Dermis microvascular lymphatic vessel endothelial cell (primary cell): ENCODE results near the gene SLC10A3. TPM values are rescaled to one million over a fixed set of nuclear protein-coding genes. Genes with fewer than 3 reads are reported as not detected.

Experiments used
- DNase-seq, 2 donors: peaks; one replicate each; pipeline versions ENCODE4 v3.0.0 to v3.0.0-alpha.2; 2010; ENCODE audit warnings: low read depth in 2 of 2
- total RNA-seq: library from RNA; depleted of rRNA; stranded (reverse); fragments of >200 nt; gene quantifications from 2 replicates; pipeline ENCODE4 v1.2.1, GENCODE V29; 2014

Gene SLC10A3
- total RNA-seq, 1 donor from 2014 or later: 8.1 TPM

- no peak for DNase-seq
Observed at GRCh38 chrX:154440623-154441357, 49.6 kb downstream of the SLC10A3 start.

- no peak for DNase-seq
Observed at GRCh38 chrX:154439841-154440240, 50.6 kb downstream of the SLC10A3 start.

- DNase-seq: no peak
Observed at GRCh38 chrX:154437971-154438893, 52.2 kb downstream of the SLC10A3 start.

Other genes with a start within 250 kb of the SLC10A3 start
- gene OPN1MW3, start 233.0 kb downstream of the SLC10A3 start, total RNA-seq: not detected in 2 replicates
- 0.13 TPM in 1 of 2 replicates, not detected in the other for gene TEX28, start 195.5 kb downstream of the SLC10A3 start, total RNA-seq
- gene TKTL1, start 194.8 kb downstream of the SLC10A3 start, total RNA-seq: under 0.01 TPM in 1 of 2 replicates, not detected in the other
- 1,135 and 1,161 TPM in 2 replicates for gene FLNA, start 116.0 kb downstream of the SLC10A3 start, total RNA-seq
- gene EMD, start 111.3 kb downstream of the SLC10A3 start, total RNA-seq: 17.8 and 20.5 TPM in 2 replicates
- gene RPL10, start 92.3 kb downstream of the SLC10A3 start, total RNA-seq: 2,372 and 2,629 TPM in 2 replicates
- gene DNASE1L1, start 81.4 kb downstream of the SLC10A3 start, total RNA-seq: 105 and 121 TPM in 2 replicates
- gene TAFAZZIN, start 79.1 kb downstream of the SLC10A3 start, total RNA-seq: 11.9 and 14.9 TPM in 2 replicates
- 58.0 and 105 TPM in 2 replicates for gene ATP6AP1, start 62.0 kb downstream of the SLC10A3 start, total RNA-seq
- 27.0 and 43.0 TPM in 2 replicates for gene GDI1, start 53.5 kb downstream of the SLC10A3 start, total RNA-seq
- gene FAM50A, start 46.5 kb downstream of the SLC10A3 start, total RNA-seq: 43.9 and 60.2 TPM in 2 replicates
- 3.0 and 6.2 TPM in 2 replicates for gene PLXNA3, start 32.3 kb downstream of the SLC10A3 start, total RNA-seq
- gene LAGE3, start 11.3 kb downstream of the SLC10A3 start, total RNA-seq: 14.9 and 16.9 TPM in 2 replicates
- 29.8 and 38.1 TPM in 2 replicates for gene UBL4A, start 4.0 kb downstream of the SLC10A3 start, total RNA-seq
- gene FAM3A, start 25.6 kb upstream of the SLC10A3 start, total RNA-seq: 13.7 and 20.9 TPM in 2 replicates
- 33.9 and 35.4 TPM in 2 replicates for gene G6PD, start 56.2 kb upstream of the SLC10A3 start, total RNA-seq
- 12.1 and 12.8 TPM in 2 replicates for gene IKBKG, start 57.0 kb upstream of the SLC10A3 start, total RNA-seq
- gene CTAG1A, start 94.5 kb upstream of the SLC10A3 start, total RNA-seq: not detected in 2 replicates
- not detected in 2 replicates for gene CTAG1B, start 128.7 kb upstream of the SLC10A3 start, total RNA-seq
- gene CTAG2, start 162.9 kb upstream of the SLC10A3 start, total RNA-seq: not detected in 2 replicates